Bronchial epithelial cell (primary cell): ENCODE data around the gene GFAP. TPM values are rescaled to one million over a fixed set of nuclear protein-coding genes. Genes with fewer than 3 reads are reported as not detected.

Experiments
- DNase-seq: peaks from one replicate; pipeline ENCODE4 v3.0.0-alpha.2; 2010; ENCODE audit warnings: low read depth
- FAIRE-seq: peaks from 2 replicates; lab custom pipeline; 2011; peaks lifted over from hg19 to GRCh38; lab: Jason Lieb, UNC
- H3K27me3 ChIP-seq: 2 replicates; pipeline ENCODE4 v1.5.1; 2011; ENCODE audit warnings: low read length; ENCODE audit not compliant: control insufficient read depth, insufficient read depth
- H3K36me3 ChIP-seq: 2 replicates; pipeline ENCODE4 v1.5.1; 2011; ENCODE audit warnings: low read length; ENCODE audit not compliant: control insufficient read depth, insufficient read depth
- H3K4me3 ChIP-seq: 2 replicates; pipeline ENCODE4 v1.5.1; 2011; ENCODE audit warnings: mild to moderate bottlenecking, low read depth, low read length, control low read depth
- total RNA-seq: library from RNA; depleted of rRNA; stranded (reverse); fragments of >200 nt; gene quantifications from 2 replicates; pipeline ENCODE4 v1.2.1, GENCODE V29; 2014
- TF ChIP-seq, protein P1 (sequence below): IDR thresholded peaks from 2 replicates; pipeline ENCODE4 v1.5.1; 2011; ENCODE audit warnings: mild to moderate bottlenecking, moderate library complexity, low read length, control low read depth, inconsistent platforms; ENCODE audit not compliant: insufficient read depth, severe bottlenecking

GFAP gene
- total RNA-seq, 1 donor from 2014 or later = not detected

DNA sequence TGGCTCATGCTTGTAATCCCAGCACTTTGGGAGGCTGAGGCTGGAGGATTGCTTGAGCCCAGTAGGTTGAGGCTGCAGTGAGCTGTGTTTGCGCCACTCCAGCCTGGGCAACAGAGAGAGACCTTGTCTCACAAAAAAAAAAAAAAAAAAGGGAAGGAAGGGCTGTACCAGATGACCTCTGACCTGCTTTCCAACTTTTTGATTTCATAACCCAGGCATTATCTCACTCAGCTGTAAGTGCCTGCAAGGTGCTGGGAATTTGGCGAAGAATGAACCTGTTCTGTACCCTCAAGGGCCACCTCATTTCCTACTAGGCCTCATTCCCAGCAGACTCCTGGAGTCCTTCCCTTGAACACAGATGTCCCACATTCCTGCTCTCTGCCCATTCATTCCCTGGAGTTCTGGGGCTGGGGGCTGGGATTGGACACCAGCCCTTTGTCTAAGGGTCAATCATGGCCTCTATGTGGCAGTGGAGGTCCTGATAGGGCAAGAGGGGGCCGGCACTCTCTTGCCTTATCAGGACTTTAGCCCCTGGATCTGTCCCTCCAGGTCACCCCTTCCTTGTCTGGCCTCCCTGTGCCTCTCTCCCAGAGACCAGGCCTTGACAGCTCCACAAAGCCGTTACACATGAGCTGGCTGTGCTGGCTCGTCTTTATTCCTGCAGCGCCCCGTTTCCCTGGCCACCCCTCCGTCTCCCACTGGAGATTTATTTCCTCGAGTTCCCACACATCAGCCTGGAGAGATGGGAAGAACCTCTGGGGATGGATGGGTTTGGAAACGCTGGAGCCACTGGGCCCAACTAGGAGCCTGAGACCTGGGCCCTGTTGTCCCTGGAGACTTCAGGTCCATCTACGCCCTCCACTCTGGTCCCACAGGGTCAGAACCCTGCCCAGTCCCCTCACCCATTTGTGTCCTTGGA, 821 bp upstream of the GFAP start:
- H3K27me3 ChIP-seq = no peaks in the 10 kb centered on the region
- DNase-seq (peak; percentile 29), FAIRE-seq (peak; percentile 40)
- H3K36me3 ChIP-seq = no peaks in the 10 kb centered on the region
- H3K4me3 ChIP-seq = no peak overlapping the region
- TF ChIP-seq, protein P1, sequence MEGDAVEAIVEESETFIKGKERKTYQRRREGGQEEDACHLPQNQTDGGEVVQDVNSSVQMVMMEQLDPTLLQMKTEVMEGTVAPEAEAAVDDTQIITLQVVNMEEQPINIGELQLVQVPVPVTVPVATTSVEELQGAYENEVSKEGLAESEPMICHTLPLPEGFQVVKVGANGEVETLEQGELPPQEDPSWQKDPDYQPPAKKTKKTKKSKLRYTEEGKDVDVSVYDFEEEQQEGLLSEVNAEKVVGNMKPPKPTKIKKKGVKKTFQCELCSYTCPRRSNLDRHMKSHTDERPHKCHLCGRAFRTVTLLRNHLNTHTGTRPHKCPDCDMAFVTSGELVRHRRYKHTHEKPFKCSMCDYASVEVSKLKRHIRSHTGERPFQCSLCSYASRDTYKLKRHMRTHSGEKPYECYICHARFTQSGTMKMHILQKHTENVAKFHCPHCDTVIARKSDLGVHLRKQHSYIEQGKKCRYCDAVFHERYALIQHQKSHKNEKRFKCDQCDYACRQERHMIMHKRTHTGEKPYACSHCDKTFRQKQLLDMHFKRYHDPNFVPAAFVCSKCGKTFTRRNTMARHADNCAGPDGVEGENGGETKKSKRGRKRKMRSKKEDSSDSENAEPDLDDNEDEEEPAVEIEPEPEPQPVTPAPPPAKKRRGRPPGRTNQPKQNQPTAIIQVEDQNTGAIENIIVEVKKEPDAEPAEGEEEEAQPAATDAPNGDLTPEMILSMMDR = no peak

GRCh38 chr17:44914698-44915271, 515 bp downstream of the GFAP start:
- Histone ChIP-seq H3K4me3 (no peak overlapping the region), H3K36me3 (no peaks in the 10 kb centered on the region), H3K27me3 (no peaks in the 10 kb centered on the region)
- DNase-seq (no peak), FAIRE-seq (no peak)
- TF ChIP-seq, protein P1 = no peak

GRCh38 chr17:44914148-44914547, 1.2 kb downstream of the GFAP start:
- TF ChIP-seq, protein P1 = no peak
- Histone ChIP-seq H3K27me3 (no peaks in the 10 kb centered on the region), H3K36me3 (no peaks in the 10 kb centered on the region), H3K4me3 (no peak overlapping the region)
- DNase-seq = no peak
- peak; percentile 82 for FAIRE-seq

DNA sequence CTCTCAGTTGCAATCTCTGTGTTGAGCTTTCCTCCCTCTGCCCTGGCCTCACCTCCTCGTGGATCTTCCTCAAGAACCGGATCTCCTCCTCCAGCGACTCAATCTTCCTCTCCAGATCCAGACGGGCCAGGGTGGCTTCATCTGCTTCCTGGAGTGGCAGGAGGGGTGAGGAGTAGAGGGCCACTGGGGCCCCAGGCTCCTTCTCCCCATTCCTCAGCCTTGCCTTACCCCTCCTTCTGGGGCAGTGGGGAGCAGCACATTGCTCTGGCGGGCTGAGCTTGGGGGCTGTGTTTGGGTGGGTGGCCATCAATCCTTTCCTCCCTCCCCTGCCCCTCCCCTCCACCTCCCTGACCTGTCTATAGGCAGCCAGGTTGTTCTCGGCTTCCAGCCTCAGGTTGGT, 1.6 kb downstream of the GFAP start:
- Histone ChIP-seq H3K4me3 (no peak overlapping the region), H3K36me3 (no peaks in the 10 kb centered on the region), H3K27me3 (no peaks in the 10 kb centered on the region)
- TF ChIP-seq, protein P1 = no peak
- FAIRE-seq = no peak
- DNase-seq = no peak

DNA sequence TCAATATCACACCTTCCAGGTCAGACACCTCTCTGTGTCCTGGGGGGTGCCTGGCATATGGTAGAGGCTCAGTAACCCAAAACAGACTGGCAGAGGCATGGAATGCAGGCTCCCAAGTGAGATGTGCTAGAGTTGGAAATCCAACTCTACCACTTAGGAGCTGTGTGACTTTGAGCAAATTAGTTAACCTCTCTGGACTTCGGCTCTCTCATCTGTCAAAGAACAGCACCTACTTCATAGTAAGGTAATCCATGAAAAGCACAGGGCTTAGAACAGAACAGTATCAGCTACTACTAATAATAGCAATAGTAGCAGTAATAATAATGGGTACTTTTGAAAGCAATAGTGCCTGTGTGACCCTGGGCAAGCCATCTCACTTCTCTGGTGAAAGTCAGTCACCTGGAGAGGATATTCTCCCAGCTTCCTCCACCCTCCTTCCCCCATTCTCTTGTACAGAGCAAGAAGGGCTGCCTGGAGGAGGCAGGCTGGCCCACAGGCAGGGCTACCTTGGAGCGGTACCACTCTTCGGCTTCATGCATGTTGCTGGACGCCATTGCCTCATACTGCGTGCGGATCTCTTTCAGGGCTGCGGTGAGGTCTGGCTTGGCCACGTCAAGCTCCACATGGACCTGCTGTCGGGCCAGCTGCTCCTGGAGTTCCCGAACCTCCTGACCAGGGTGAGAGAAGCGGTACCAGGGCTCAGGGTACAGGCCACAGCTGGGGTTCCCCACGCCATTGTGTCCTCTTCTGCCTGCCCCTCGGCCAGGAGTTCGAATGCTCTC, 2.3 kb downstream of the GFAP start:
- H3K4me3 ChIP-seq = no peak overlapping the region
- no peak for FAIRE-seq
- TF ChIP-seq, protein P1 = no peak
- H3K27me3 ChIP-seq = no peaks in the 10 kb centered on the region
- no peaks in the 10 kb centered on the region for H3K36me3 ChIP-seq
- no peak for DNase-seq
